Loucy (cell line): ENCODE data around the gene CACNA2D1.
A peak's percentile ranks its signal among the peaks of the same experiment; 100 is the strongest.

Experiments
- H2AFZ ChIP-seq: fragments of 200-600 bp; sonication (generic); 2 replicates; pipeline ENCODE4 v1.6.0; 2016; ENCODE audit warnings: antibody characterized with exemption, mild to moderate bottlenecking, low read length, moderate library complexity
- H3F3A ChIP-seq: fragments of 200-600 bp; 2 replicates; pipeline ENCODE4 v1.6.0; 2016; ENCODE audit warnings: antibody characterized with exemption, low read depth, mild to moderate bottlenecking
- H3K27me3 ChIP-seq: fragments of 200-600 bp; sonication (generic); 2 replicates; pipeline ENCODE4 v1.6.1; 2014; ENCODE audit warnings: low read length, mild to moderate bottlenecking; ENCODE audit not compliant: insufficient read depth, poor library complexity, severe bottlenecking
- H3K36me3 ChIP-seq: fragments of 200-600 bp; sonication (generic); 2 replicates; pipeline ENCODE4 v1.6.1; 2016; ENCODE audit warnings: low read length; ENCODE audit not compliant: insufficient read depth
- H3K4me1 ChIP-seq: fragments of 200-600 bp; sonication (generic); 2 replicates; pipeline ENCODE4 v1.5.1; 2014; ENCODE audit warnings: low read length, mild to moderate bottlenecking; ENCODE audit not compliant: insufficient read depth, poor library complexity, severe bottlenecking
- H3K4me2 ChIP-seq: fragments of 200-600 bp; sonication (generic); 2 replicates; pipeline ENCODE4 v1.6.0; 2014; ENCODE audit warnings: antibody characterized with exemption, low read length, low read depth, mild to moderate bottlenecking; ENCODE audit not compliant: poor library complexity, severe bottlenecking
- H3K4me3 ChIP-seq: fragments of 200-600 bp; sonication (generic); 2 replicates; pipeline ENCODE4 v1.5.1; 2014; ENCODE audit warnings: low read length, mild to moderate bottlenecking, mixed read lengths; ENCODE audit not compliant: poor library complexity, severe bottlenecking
- H3K79me2 ChIP-seq: fragments of 200-600 bp; sonication (generic); 2 replicates; pipeline ENCODE4 v1.6.1; 2014; ENCODE audit warnings: low read length; ENCODE audit not compliant: insufficient read depth
- H3K9ac ChIP-seq: fragments of 200-600 bp; sonication (generic); 2 replicates; pipeline ENCODE4 v1.6.0; 2014; ENCODE audit warnings: mild to moderate bottlenecking, low read depth, low read length, moderate library complexity; ENCODE audit not compliant: poor library complexity, severe bottlenecking
- H3K9me2 ChIP-seq: fragments of 200-600 bp; sonication (generic); replicated peaks from 2 replicates; pipeline ENCODE4 v1.6.1; 2016; ENCODE audit warnings: low read depth, low read length, mixed read lengths
- H3K9me3 ChIP-seq: fragments of 200-600 bp; sonication (generic); 2 replicates; pipeline ENCODE4 v1.6.1; 2014; ENCODE audit warnings: mild to moderate bottlenecking, antibody characterized with exemption, low read length, low read depth; ENCODE audit not compliant: insufficient read depth
- H4K20me1 ChIP-seq: fragments of 200-600 bp; sonication (generic); 2 replicates; pipeline ENCODE4 v1.6.0; 2014; ENCODE audit warnings: antibody characterized with exemption, low read length, mild to moderate bottlenecking; ENCODE audit not compliant: insufficient read depth, poor library complexity, severe bottlenecking
- EZH2phosphoT487 ChIP-seq: fragments of 200-600 bp; IDR thresholded peaks from 2 replicates; pipeline ENCODE4 v1.6.1; 2018; ENCODE audit warnings: antibody characterized with exemption, mild to moderate bottlenecking, moderate library complexity, borderline replicate concordance
- TF ChIP-seq, protein P1 (sequence below): fragments of 200-600 bp; sonication (generic); conservative IDR thresholded peaks from 2 replicates; pipeline ENCODE4 v1.5.1; 2014; ENCODE audit warnings: mild to moderate bottlenecking, antibody characterized with exemption, low read length

The CACNA2D1 gene

GRCh38 chr7:82183634-82184033 is 259.9 kb downstream of the CACNA2D1 start:
- no peaks in the 10 kb centered on the region for H3K36me3 ChIP-seq
- H3K79me2 ChIP-seq = no peaks in the 10 kb centered on the region
- no peaks in the 10 kb centered on the region for H3K27me3 ChIP-seq
- no peak overlapping the region for H3K4me3 ChIP-seq
- H4K20me1 ChIP-seq = no peaks in the 10 kb centered on the region
- no peak overlapping the region for H3K9ac ChIP-seq
- H3K9me2 ChIP-seq = no peaks in the 10 kb centered on the region
- H2AFZ ChIP-seq = no peak overlapping the region
- H3K4me1 ChIP-seq = no peaks in the 10 kb centered on the region
- H3K4me2 ChIP-seq = no peak overlapping the region
- no peak for TF ChIP-seq EZH2phosphoT487
- H3K9me3 ChIP-seq = no peaks in the 10 kb centered on the region
- H3F3A ChIP-seq = no peaks in the 10 kb centered on the region

DNA sequence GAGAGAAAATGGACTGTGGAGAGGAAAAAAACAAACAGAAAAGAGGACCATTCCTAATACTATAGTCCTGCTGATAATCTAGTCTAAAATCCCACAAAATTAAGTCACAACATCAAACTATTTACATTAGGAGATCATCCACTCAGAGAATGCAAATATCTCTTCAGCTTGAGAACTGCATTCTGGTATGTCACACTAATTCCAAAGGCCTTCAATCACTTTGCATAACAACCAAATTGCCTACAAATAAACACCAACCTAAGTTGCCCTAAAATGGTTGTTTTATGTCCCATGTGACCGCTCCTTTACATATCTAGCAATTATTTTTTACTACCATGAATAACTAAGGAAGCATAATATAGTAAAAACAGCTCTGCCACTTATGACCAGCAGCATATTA is 264.3 kb downstream of the CACNA2D1 start:
- Histone ChIP-seq H3K4me1 (no peaks in the 10 kb centered on the region), H3K27me3 (no peaks in the 10 kb centered on the region), H2AFZ (no peak overlapping the region), H3K4me2 (no peak overlapping the region), H3K9ac (no peak overlapping the region), H3F3A (no peaks in the 10 kb centered on the region), H3K79me2 (no peaks in the 10 kb centered on the region), H3K9me2 (no peaks in the 10 kb centered on the region), H3K36me3 (no peaks in the 10 kb centered on the region), H4K20me1 (no peaks in the 10 kb centered on the region), H3K4me3 (no peak overlapping the region), H3K9me3 (no peaks in the 10 kb centered on the region)
- TF ChIP-seq EZH2phosphoT487 = no peak
- TF ChIP-seq, protein P1, sequence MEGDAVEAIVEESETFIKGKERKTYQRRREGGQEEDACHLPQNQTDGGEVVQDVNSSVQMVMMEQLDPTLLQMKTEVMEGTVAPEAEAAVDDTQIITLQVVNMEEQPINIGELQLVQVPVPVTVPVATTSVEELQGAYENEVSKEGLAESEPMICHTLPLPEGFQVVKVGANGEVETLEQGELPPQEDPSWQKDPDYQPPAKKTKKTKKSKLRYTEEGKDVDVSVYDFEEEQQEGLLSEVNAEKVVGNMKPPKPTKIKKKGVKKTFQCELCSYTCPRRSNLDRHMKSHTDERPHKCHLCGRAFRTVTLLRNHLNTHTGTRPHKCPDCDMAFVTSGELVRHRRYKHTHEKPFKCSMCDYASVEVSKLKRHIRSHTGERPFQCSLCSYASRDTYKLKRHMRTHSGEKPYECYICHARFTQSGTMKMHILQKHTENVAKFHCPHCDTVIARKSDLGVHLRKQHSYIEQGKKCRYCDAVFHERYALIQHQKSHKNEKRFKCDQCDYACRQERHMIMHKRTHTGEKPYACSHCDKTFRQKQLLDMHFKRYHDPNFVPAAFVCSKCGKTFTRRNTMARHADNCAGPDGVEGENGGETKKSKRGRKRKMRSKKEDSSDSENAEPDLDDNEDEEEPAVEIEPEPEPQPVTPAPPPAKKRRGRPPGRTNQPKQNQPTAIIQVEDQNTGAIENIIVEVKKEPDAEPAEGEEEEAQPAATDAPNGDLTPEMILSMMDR = no peak

DNA sequence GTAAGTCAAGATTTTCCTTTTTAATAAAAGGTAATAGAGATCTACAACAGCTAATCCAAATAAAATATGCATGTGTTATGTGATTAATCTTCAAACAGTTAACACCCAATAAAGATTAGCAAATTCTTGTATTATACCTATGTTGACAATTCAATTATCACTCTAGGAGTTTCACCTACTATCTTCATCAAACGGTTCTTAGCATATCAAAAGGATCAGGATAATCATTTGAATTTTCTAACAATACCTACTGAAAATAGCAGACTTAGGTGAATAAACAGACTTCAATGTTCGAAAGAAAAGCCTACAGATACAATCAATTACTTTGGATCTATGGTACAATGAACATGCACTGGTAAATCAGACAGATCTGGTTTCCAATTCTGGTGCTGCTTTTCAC is 268.3 kb downstream of the CACNA2D1 start:
- TF ChIP-seq EZH2phosphoT487 = no peak
- TF ChIP-seq, protein P1 = no peak
- Histone ChIP-seq H3K9ac (no peak overlapping the region), H3K79me2 (no peaks in the 10 kb centered on the region), H3K27me3 (no peaks in the 10 kb centered on the region), H3F3A (no peaks in the 10 kb centered on the region), H3K9me3 (no peaks in the 10 kb centered on the region), H4K20me1 (no peaks in the 10 kb centered on the region), H3K4me3 (no peak overlapping the region), H2AFZ (0 out of 2 replicates have a peak overlapping the region, but pooled peaks have one; percentile 24), H3K9me2 (no peaks in the 10 kb centered on the region), H3K4me1 (no peaks in the 10 kb centered on the region), H3K36me3 (no peaks in the 10 kb centered on the region), H3K4me2 (no peak overlapping the region)

GRCh38 chr7:82173400-82174021 is 270.1 kb downstream of the CACNA2D1 start:
- no peak overlapping the region for H2AFZ ChIP-seq
- no peaks in the 10 kb centered on the region for H3K27me3 ChIP-seq
- no peaks in the 10 kb centered on the region for H4K20me1 ChIP-seq
- H3K9me2 ChIP-seq = no peaks in the 10 kb centered on the region
- H3K36me3 ChIP-seq = no peaks in the 10 kb centered on the region
- no peaks in the 10 kb centered on the region for H3K4me1 ChIP-seq
- no peak overlapping the region for H3K4me2 ChIP-seq
- H3K79me2 ChIP-seq = no peaks in the 10 kb centered on the region
- H3F3A ChIP-seq = no peaks in the 10 kb centered on the region
- H3K4me3 ChIP-seq = no peak overlapping the region
- no peak overlapping the region for H3K9ac ChIP-seq
- TF ChIP-seq, protein P1 = 0 out of 2 replicates have a peak, but pooled peaks have one; percentile 17
- TF ChIP-seq EZH2phosphoT487 = no peak
- H3K9me3 ChIP-seq = no peaks in the 10 kb centered on the region
